Stimulated activated naive B cell treated with anti-CD40 and anti-IgM and Interleukin-4, amounts not matched to agents 10 μg/mL and 1 μg/mL and 100 μg/mL, for 72 hours (primary cell): ENCODE measurements around the gene BRI3.

ENCODE experiments used
- ATAC-seq, 2 donors: fragments of 150-1000 bp; cut with Tn5 transposase; replicated peaks; 2 replicates each; pipeline ENCODE4 v1.10.0; 2021; ENCODE audit warnings: moderate library complexity in 1 of 2
- DNase-seq: peaks from one replicate; pipeline ENCODE4 v3.0.0; 2021
- H3K27ac Mint-ChIP-seq: one replicate; pipeline ENCODE4 v1.8.0; 2022; ENCODE audit warnings: mild to moderate bottlenecking, mixed read lengths
- H3K27me3 Mint-ChIP-seq, 2 donors: one replicate each; pipeline ENCODE4 v1.8.0; 2022; ENCODE audit warnings: mixed read lengths in 2 of 2
- H3K36me3 Mint-ChIP-seq, 2 donors: one replicate each; pipeline ENCODE4 v1.8.0; 2022; ENCODE audit warnings: mixed read lengths in 2 of 2, mild to moderate bottlenecking in 1 of 2
- H3K4me1 Mint-ChIP-seq, 2 donors: one replicate each; pipeline ENCODE4 v1.8.0; 2022; ENCODE audit warnings: mixed read lengths in 2 of 2, mild to moderate bottlenecking in 1 of 2
- H3K4me3 Mint-ChIP-seq, 2 donors: one replicate each; pipeline ENCODE4 v1.8.0; 2022; ENCODE audit warnings: mild to moderate bottlenecking in 2 of 2, mixed read lengths in 2 of 2, moderate library complexity in 1 of 2
- H3K9me3 Mint-ChIP-seq, 2 donors: one replicate each; pipeline ENCODE4 v1.8.0; 2022; ENCODE audit warnings: mixed read lengths in 2 of 2, mild to moderate bottlenecking in 1 of 2

The BRI3 gene

DNA sequence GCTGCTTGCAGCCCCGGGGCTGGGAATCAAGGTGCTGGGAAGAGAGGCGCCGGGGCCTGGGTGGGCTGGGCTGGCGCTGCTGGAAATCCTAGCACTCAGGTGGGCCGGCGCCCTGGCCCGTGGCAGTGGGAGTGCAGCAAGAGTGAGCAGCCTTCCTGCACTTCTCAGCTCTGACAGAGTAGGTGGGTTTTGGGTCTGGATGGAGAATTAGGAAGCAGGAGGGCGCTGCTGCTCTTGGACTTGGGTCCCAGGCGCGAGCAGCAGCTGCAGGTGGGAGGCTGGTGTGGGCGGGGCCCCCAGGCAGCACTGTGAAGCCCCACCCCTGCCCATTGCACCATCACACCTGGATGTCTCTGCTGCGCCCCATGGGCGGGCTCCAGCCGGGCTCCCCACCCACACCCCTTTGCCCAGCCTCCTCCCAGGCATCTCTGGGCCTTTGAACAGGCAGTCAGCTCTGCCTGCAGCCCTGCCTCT, 6.0 kb downstream of the BRI3 start:
- Mint-ChIP-seq H3K27ac (no peak overlapping the region), H3K36me3 (peaks cover 24 to 42% of the 10 kb centered on the region in 2 donors), H3K9me3 (no peaks in the 10 kb centered on the region), H3K4me3 (no peak overlapping the region), H3K4me1 (peaks cover 25 to 55% of the 10 kb centered on the region in 2 donors), H3K27me3 (no peaks in the 10 kb centered on the region)
- DNase-seq, result no peak
- ATAC-seq, result no peak

DNA sequence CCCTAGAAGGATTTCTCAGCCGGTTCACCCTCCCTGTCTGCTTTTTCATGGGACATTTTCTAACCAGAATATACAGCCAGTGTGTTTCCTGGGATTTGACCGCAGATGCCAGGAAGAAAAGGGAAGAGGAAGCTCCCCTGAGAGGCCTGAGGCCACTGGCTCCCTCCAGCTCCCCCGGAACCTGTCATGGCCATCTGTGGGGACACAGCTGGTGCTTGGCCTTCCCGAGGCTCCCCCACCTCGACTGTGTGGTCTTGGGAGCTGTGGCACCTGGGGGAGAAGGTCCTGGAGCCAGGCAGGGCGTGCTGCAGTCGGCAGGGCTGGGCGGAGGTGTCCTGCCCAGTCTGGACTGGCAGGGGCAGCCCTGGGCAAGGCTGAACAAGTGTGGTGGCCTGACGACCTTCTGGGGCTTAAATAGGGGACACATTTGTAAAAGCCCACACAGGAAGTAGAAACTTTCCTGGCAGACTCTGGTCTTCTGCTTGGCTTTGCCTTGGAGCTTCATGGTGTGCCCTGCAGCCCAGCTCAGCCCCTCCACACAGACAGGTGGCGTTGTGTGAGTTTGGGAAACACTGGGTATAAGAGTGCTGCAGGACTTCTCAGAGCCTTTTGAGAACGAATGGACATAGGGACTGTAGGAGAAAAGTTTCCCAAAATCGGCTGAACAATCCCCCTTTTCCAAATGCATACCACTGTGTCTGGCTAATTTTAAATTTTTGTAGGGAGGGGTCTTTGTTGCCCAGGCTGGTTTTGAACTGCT, 6.8 kb downstream of the BRI3 start:
- no peaks in the 10 kb centered on the region for H3K27me3 Mint-ChIP-seq
- peaks cover 20 to 37% of the 10 kb centered on the region in 2 donors for H3K36me3 Mint-ChIP-seq
- H3K9me3 Mint-ChIP-seq, result no peaks in the 10 kb centered on the region
- ATAC-seq (no peak), DNase-seq (no peak)
- H3K4me3 Mint-ChIP-seq, result no peak overlapping the region
- no peak overlapping the region for H3K27ac Mint-ChIP-seq
- peaks cover 19 to 48% of the 10 kb centered on the region in 2 donors for H3K4me1 Mint-ChIP-seq

DNA sequence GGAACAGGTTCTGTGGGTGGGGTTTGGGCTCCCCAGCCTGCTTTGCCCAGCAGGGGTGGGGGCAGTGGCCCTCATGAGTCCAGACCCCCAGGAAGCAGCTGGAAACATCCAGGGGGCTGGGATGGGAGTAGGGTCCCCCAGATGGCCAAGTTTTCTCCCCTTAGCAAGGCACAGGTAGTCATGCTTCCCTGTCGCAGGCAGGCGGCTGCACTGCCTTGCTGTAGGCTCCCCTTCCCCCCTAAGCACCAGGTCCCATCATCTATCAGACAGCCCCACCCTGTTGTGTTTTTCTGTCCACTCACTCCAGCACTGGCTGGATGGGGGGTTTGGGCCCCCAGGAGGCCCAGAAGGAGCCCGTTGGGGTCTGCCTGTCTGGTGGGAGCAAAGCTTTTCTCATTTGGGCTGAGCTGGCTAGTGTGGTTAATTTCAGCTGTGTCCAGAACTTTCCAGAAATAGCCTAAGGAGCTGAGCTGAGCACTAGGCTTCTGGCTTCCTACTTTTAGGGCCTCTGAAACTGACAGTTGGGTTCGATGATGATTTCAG, 7.9 kb downstream of the BRI3 start:
- Mint-ChIP-seq H3K27me3 (no peaks in the 10 kb centered on the region), H3K9me3 (no peaks in the 10 kb centered on the region), H3K4me1 (peaks cover 9 to 37% of the 10 kb centered on the region in 2 donors), H3K27ac (no peak overlapping the region), H3K36me3 (peaks cover 17 to 27% of the 10 kb centered on the region in 2 donors), H3K4me3 (no peak overlapping the region)
- ATAC-seq, result no peak
- DNase-seq, result no peak

DNA sequence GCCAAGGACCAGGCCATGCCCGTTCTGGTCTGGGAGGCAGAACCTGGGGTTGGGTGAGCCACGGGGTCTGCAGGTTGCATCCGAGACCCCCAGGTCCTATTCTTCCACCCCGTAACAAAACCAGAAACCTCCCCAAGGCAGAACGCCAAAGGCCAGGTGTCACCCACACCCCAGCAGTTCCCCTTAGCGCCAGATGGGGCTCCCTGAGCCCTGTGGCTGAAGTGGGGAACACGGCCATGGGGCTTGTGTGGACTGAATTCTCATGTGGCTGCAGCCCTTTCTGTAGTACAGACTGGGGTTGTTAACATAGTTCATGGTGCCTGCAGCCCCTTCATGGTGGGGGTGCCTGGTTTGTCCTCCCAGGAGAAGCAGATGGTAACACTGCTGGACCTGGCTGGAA, 10.2 kb downstream of the BRI3 start:
- no peak for DNase-seq
- Mint-ChIP-seq H3K4me3 (no peak overlapping the region), H3K9me3 (no peaks in the 10 kb centered on the region), H3K4me1 (peaks cover 2 to 24% of the 10 kb centered on the region in 2 donors), H3K36me3 (peaks cover 9 to 29% of the 10 kb centered on the region in 2 donors), H3K27me3 (no peaks in the 10 kb centered on the region), H3K27ac (no peak overlapping the region)
- ATAC-seq, result peak in 1 of 2 donors; percentile 50

DNA sequence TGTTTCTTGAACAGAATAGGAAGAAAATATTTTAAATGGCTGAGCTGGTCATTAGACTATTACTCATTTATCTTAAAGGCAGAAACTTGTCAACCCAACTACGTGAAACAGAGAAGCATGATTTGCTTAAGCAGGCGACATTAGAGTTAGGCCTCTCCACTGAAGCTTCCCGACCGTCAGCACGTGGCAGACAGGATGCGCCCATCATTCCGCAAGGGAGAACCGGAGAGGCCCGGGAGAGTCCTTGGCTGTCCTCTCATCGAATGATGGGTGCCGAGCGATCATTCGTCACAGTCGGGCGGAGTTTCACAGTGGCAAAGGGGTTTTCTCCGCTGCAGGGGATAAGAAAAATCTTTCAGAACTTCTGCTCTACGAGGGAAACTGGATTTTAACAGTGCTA, 11.8 kb downstream of the BRI3 start:
- DNase-seq (no peak), ATAC-seq (no peak)
- peaks cover 2 to 12% of the 10 kb centered on the region in 2 donors for H3K4me1 Mint-ChIP-seq
- H3K4me3 Mint-ChIP-seq, result no peak overlapping the region
- H3K27me3 Mint-ChIP-seq, result no peaks in the 10 kb centered on the region
- no peaks in the 10 kb centered on the region for H3K9me3 Mint-ChIP-seq
- no peak overlapping the region for H3K27ac Mint-ChIP-seq
- H3K36me3 Mint-ChIP-seq, result peaks cover 8 to 33% of the 10 kb centered on the region in 2 donors

DNA sequence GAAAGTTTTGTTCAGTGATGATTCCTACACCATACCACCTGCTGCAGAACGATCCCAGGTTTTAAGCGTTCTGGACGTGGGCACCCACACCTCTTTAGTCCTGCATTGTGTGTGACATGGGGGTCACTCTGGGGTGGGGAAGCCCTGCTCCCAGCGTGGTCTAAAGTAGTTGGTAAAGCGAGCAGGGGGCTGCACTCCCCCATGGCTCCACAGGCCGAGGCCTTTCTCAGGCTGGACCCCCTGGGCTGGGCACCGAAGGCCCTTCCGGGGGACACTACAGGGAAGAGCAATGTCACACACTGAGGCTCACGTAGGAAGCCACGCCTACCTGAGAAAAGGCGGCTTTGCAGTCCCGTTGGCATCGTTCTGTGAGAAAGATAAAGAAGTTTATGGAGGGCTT, 12.3 kb downstream of the BRI3 start:
- Mint-ChIP-seq H3K36me3 (peaks cover 8 to 29% of the 10 kb centered on the region in 2 donors), H3K4me1 (peaks cover 2 to 7% of the 10 kb centered on the region in 2 donors), H3K4me3 (no peak overlapping the region), H3K27ac (no peak overlapping the region), H3K9me3 (no peaks in the 10 kb centered on the region), H3K27me3 (no peaks in the 10 kb centered on the region)
- DNase-seq, result no peak
- ATAC-seq, result no peak

DNA sequence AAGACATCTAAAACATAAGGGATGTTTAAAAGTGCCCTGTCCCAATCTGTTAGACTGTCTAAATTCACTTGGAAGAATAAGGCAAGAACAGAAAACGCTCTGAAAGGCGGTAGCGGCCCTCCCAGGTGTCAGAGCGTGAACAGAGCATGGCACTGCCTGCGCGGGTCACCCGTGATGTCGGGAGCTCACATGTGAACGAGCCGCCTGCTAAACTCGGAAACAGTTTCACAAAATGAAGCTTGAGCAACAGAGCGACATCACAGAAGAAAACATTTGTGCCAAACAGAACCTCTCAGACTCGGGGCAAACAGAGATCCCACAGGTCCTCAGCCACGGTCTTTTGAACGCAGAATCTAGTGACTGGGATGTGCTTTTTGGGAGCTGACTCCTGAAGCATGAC, 12.8 kb downstream of the BRI3 start:
- no peaks in the 10 kb centered on the region for H3K9me3 Mint-ChIP-seq
- ATAC-seq, result no peak
- H3K27me3 Mint-ChIP-seq, result no peaks in the 10 kb centered on the region

DNA sequence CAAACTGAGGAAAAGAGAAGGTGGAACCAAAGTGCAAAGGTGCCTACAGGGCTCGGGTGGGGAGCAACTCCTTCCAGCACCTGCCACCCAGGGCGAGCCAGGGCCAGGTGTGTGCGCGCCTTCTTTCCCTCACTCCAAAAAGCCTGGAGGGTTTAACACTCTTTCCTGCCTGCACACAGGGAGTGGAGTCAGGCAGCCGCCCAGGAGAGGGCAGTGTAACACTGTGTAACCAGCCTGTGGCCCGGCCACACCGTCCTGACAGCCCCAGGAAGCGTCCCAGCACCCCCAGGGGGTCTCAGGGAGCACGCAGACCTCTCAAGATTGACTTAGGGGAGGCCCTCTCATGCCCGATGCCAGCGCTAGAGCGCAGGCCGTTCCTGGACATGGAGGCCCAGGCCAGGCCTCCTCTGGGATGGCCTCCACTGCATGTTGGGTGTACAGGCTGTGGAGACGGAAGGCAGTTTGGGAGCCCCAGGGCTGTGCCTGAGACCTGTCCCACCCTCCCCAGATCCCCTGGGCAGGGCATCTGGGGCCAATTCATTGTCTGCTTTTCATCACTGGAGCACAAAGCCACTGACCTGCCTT, 13.4 kb downstream of the BRI3 start:
- Mint-ChIP-seq H3K4me3 (no peak overlapping the region), H3K27me3 (no peaks in the 10 kb centered on the region), H3K27ac (no peak overlapping the region), H3K4me1 (no peaks in the 10 kb centered on the region), H3K9me3 (no peaks in the 10 kb centered on the region), H3K36me3 (peaks cover 8 to 29% of the 10 kb centered on the region in 2 donors)
- DNase-seq (peak; percentile 24), ATAC-seq (peak; percentile 88 to 91)

More for the DNA sequence above, 12.8 kb downstream of the BRI3 start:
- H3K4me1 Mint-ChIP-seq, result peaks cover 2 to 4% of the 10 kb centered on the region in 2 donors
- no peak for DNase-seq
- peaks cover 8 to 29% of the 10 kb centered on the region in 2 donors for H3K36me3 Mint-ChIP-seq
- no peak overlapping the region for H3K4me3 Mint-ChIP-seq
- H3K27ac Mint-ChIP-seq, result no peak overlapping the region

DNA sequence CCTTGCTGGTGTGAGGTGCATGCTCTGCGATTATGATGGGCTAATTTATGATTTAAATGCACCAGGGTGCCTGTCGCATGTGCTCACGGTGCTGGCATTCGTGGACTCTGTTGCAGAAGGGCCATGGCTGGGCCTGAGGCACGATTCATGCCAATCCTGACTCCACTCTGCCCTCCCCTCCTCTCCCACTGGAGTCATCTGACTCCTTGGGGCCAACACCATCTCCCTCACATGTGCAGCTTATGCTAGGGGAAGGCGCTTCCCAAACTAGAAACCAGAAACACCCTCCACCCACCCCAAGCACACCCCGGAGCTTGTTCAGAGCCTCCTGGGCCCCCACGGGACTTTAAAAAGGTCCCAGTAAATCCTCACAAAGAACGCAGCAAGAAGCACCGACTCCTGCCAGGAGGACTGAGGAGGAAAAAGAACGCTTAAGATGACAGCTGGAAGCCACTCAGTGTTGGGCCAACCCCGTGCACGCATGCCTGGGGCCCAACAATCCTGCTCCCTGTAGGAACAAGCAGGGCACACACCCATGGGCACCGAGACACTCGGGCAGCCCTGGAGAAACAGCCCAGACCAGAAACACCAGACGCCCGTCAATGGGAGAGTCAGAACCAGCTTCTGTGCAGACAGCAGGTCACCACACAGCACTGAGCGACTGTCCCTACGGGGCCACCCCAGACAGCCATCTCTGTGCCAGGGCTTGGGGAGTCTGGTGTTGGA, 14.1 kb downstream of the BRI3 start:
- H3K27ac Mint-ChIP-seq, result no peak overlapping the region
- no peaks in the 10 kb centered on the region for H3K4me1 Mint-ChIP-seq
- no peaks in the 10 kb centered on the region for H3K27me3 Mint-ChIP-seq
- H3K9me3 Mint-ChIP-seq, result no peaks in the 10 kb centered on the region
- DNase-seq (no peak), ATAC-seq (no peak)
- peaks cover 11 to 31% of the 10 kb centered on the region in 2 donors for H3K36me3 Mint-ChIP-seq
- no peak overlapping the region for H3K4me3 Mint-ChIP-seq

DNA sequence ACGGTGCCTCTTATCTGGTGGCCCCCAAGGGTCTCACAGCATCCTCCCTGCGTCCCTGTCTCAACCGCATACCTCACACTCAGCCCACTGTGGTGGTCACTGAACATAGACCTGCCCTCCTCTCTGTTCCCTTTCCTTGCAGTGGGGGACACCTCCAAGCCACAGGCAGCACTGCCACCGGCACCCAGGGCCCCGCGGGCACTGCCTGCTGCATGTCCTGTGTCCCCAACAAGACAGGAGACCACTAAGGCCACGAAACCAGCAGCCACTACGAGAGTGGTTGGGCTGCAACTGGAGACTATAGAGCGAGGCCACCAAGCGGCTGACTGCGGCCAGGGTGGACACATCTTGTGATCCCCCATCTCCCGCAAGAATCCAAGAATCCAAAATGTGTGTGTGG, 15.3 kb downstream of the BRI3 start:
- Mint-ChIP-seq H3K9me3 (no peaks in the 10 kb centered on the region), H3K4me3 (no peak overlapping the region), H3K36me3 (peaks cover 17 to 39% of the 10 kb centered on the region in 2 donors), H3K27me3 (no peaks in the 10 kb centered on the region), H3K4me1 (peaks cover 0 to 1% of the 10 kb centered on the region in 2 donors), H3K27ac (no peak overlapping the region)
- ATAC-seq, result no peak
- no peak for DNase-seq

DNA sequence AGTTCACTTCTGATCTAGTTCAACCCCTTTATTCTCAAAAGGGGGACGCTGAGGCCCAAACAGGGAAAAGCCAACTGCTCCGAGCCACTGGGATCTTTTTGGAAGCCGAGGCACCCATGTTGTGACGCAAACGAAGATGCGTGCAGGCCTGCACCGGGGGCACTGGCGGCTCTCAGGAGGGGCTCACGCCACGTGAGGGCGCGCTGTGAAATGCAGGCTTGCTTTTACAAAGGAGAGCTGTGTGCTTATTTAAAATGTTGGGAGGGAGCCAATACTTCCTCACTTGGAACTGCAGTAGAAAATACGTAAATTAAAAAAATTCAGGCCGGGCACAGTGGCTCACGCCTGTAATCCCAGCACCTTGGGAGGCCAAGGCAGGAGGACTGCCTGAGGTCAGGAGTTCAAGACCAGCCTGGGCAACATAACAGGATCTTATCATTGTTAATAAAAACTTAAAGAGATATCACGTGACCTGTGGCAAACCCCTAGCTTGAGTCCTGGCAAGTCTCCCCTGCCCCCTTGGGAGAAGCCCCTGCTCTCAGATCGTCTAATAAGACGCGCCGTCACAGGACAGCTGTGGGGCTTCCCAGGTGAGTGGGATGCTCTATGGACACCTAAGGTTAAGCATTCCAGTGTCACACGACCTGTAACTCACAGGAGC, 16.3 kb downstream of the BRI3 start:
- Mint-ChIP-seq H3K27ac (no peak overlapping the region), H3K4me1 (peaks cover 0 to 1% of the 10 kb centered on the region in 2 donors)

DNA sequence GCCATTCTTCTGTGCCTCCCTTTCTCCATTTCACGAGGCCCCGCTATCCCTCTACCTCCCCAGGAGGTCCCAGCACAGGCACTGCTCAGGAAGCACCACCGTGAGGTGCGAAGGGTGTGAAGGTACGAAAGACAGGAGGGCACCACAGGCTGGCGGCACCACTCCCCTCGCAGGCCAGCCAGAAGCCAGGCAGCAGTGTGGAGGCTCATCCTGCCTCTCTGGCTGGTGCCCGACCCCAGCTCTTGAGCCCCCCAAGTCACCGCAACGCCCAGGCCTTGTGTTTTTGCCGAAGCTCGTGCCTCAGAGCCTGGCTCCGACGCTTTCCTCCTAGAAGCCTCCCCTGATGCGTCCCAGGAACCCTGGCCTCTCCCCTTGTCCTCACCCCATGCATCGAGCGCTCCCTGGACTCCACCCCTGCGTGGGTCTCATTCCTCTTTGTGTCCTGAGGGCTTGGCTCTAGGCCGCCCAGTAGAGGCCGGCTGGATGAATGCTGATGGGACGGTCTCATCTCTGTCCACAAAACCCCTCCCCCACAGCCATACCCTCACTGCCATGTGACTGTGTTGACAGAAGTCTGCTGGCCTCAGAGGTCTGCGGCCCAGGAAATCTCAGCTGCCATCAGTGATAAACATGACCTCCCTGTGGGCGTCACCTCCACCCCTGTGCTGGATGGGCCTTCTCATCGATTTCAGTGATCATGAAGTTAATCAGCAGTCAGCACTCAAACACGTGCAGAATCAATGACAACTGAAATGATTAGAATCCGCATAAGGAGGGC, 19.3 kb downstream of the BRI3 start:
- no peak for ATAC-seq
- DNase-seq, result no peak
- no peak overlapping the region for H3K4me3 Mint-ChIP-seq
- no peaks in the 10 kb centered on the region for H3K9me3 Mint-ChIP-seq
- H3K36me3 Mint-ChIP-seq, result peaks cover 12 to 37% of the 10 kb centered on the region in 2 donors
- no peaks in the 10 kb centered on the region for H3K27me3 Mint-ChIP-seq
- peak overlapping the region; percentile 9 for H3K27ac Mint-ChIP-seq
- H3K4me1 Mint-ChIP-seq, result peaks cover 0 to 1% of the 10 kb centered on the region in 2 donors

More for the DNA sequence above, 16.3 kb downstream of the BRI3 start:
- no peaks in the 10 kb centered on the region for H3K9me3 Mint-ChIP-seq
- H3K36me3 Mint-ChIP-seq, result peaks cover 11 to 37% of the 10 kb centered on the region in 2 donors
- H3K27me3 Mint-ChIP-seq, result no peaks in the 10 kb centered on the region
- H3K4me3 Mint-ChIP-seq, result no peak overlapping the region
- DNase-seq (no peak), ATAC-seq (no peak)

DNA sequence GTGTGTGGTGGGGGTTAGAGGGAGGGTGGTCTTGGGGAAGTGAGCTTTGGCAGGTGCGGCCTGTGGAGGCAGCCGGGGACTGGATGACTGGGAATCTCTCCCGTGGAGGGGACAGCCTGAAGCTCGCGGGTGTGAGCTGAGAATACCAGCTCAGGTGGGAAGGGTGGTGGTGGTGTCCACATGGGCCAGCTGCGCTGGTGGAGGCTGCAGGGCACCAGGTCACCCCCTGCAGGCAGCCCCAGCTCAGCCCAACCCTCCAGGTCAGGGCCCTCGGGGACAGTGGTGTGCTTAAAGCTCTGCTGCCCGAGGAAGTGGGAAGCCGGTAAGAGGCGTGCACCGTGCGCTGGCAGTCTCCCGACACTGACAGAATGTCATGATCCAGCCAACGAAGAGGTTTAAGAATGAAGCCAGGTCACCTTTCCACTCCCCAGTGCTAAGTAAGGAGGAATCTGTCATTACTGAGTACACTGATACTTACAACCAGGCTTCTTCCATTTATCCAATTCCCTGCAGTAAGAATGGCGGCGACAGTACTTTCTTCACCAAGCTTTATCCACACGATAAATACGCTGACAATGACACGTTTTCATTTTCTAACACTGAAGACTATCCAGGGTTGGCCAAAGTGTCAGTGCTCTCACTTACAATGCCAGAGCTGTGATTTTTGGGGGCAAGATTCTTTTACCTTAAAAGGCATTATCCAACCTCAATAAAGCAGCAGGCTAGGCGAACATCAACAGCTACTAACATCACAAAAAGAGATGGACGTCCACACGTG, 20.4 kb downstream of the BRI3 start:
- H3K4me1 Mint-ChIP-seq, result peaks cover 0 to 1% of the 10 kb centered on the region in 2 donors

More for the DNA sequence above, 20.4 kb downstream of the BRI3 start:
- ATAC-seq (no peak), DNase-seq (no peak)
- Mint-ChIP-seq H3K9me3 (no peaks in the 10 kb centered on the region), H3K27me3 (no peaks in the 10 kb centered on the region), H3K27ac (no peak overlapping the region), H3K36me3 (peaks cover 14 to 31% of the 10 kb centered on the region in 2 donors), H3K4me3 (no peak overlapping the region)
